Neutrophil (primary cell): ENCODE measurements around the gene SLC4A7.
"Not testable (repeated sequence)": the region's sequence is repeated elsewhere in the genome, so short reads cannot be mapped to it uniquely, and the experiment has no call there.

Source experiments
- H3K27ac ChIP-seq: fragments of 200-600 bp; sonication (generic); 2 replicates; pipeline ENCODE4 v1.5.1; 2016; ENCODE audit warnings: mild to moderate bottlenecking, moderate library complexity
- H3K27me3 ChIP-seq: fragments of 200-600 bp; sonication (generic); 2 replicates; pipeline ENCODE4 v1.6.0; 2016; ENCODE audit warnings: mild to moderate bottlenecking
- H3K36me3 ChIP-seq: fragments of 200-600 bp; sonication (generic); 2 replicates; pipeline ENCODE4 v1.5.1; 2017
- H3K4me1 ChIP-seq, 2 experiments: fragments of 200-600 bp in 1 of 2; sonication (generic) in 1 of 2; 1 replicate in 1 of 2; 2 replicates in 1 of 2; pipeline versions ENCODE4 v1.5.1 to v1.6.1; 2013 to 2016; ENCODE audit warnings: low read depth in 1 of 2, low read length in 1 of 2, mild to moderate bottlenecking in 1 of 2, moderate library complexity in 1 of 2; ENCODE audit not compliant: control insufficient read depth in 1 of 2, insufficient read depth in 1 of 2
- H3K4me3 ChIP-seq, 2 experiments: fragments of 200-600 bp in 1 of 2; sonication (generic) in 1 of 2; 1 replicate in 1 of 2; 2 replicates in 1 of 2; pipeline ENCODE4 v1.5.1; 2013 to 2016; ENCODE audit warnings: low read depth in 1 of 2, low read length in 1 of 2, mild to moderate bottlenecking in 1 of 2, moderate library complexity in 1 of 2
- H3K9me3 ChIP-seq: fragments of 200-600 bp; sonication (generic); 2 replicates; pipeline ENCODE4 v1.5.1; 2016
- TF ChIP-seq, protein P1 (sequence below): fragments of 200-600 bp; sonication (generic); IDR thresholded peaks from 2 replicates; pipeline ENCODE4 v1.5.1; 2016; ENCODE audit warnings: antibody characterized with exemption

The SLC4A7 gene

DNA sequence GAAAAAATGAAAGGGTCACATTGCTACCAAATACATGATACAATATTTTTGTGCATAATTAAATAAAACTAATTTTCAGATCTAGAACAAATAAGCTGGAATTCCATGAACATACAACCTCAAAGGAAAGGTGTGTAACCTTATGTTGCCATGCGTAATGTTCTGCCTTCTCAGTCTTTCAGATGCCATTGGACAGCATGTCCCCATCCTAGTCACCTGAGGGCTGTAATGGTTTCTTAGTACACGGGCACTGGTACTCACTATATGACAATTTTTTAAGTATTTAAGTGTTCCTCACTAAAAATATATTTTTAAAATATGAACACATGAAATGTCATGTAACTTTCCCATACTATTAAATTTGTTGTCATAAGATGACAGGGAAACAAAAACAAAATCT, 139.1 kb downstream of the SLC4A7 start:
- no peak overlapping the region for H3K4me3 ChIP-seq
- H3K9me3 ChIP-seq: no peaks in the 10 kb centered on the region
- H3K27ac ChIP-seq: no peak overlapping the region
- no peaks in the 10 kb centered on the region for H3K36me3 ChIP-seq
- H3K4me1 ChIP-seq: no peaks in the 10 kb centered on the region
- no peaks in the 10 kb centered on the region for H3K27me3 ChIP-seq
- TF ChIP-seq, protein P1, sequence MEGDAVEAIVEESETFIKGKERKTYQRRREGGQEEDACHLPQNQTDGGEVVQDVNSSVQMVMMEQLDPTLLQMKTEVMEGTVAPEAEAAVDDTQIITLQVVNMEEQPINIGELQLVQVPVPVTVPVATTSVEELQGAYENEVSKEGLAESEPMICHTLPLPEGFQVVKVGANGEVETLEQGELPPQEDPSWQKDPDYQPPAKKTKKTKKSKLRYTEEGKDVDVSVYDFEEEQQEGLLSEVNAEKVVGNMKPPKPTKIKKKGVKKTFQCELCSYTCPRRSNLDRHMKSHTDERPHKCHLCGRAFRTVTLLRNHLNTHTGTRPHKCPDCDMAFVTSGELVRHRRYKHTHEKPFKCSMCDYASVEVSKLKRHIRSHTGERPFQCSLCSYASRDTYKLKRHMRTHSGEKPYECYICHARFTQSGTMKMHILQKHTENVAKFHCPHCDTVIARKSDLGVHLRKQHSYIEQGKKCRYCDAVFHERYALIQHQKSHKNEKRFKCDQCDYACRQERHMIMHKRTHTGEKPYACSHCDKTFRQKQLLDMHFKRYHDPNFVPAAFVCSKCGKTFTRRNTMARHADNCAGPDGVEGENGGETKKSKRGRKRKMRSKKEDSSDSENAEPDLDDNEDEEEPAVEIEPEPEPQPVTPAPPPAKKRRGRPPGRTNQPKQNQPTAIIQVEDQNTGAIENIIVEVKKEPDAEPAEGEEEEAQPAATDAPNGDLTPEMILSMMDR: no peak

DNA sequence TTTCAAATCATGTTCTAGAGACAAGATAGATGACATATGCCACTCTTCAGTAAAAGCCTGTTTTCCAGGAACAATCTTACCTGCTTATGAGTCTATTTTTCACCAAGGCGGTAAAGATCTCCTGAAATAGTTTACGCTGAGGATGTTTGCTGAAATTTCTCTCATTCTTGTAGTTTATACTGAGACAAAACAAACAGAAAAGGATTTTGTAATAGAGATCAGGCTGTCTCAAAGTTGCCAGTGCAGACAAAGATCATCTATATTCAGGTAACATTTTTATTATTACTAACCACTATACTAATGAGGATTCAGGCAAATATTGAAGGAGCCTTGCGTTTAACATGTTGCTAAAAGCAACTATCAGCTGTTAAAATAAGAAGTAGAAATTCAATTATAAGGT, 140.0 kb downstream of the SLC4A7 start:
- no peaks in the 10 kb centered on the region for H3K27me3 ChIP-seq
- no peak overlapping the region for H3K4me3 ChIP-seq
- TF ChIP-seq, protein P1: no peak
- H3K36me3 ChIP-seq: no peaks in the 10 kb centered on the region
- H3K9me3 ChIP-seq: no peaks in the 10 kb centered on the region
- H3K4me1 ChIP-seq: no peaks in the 10 kb centered on the region
- no peak overlapping the region for H3K27ac ChIP-seq

DNA sequence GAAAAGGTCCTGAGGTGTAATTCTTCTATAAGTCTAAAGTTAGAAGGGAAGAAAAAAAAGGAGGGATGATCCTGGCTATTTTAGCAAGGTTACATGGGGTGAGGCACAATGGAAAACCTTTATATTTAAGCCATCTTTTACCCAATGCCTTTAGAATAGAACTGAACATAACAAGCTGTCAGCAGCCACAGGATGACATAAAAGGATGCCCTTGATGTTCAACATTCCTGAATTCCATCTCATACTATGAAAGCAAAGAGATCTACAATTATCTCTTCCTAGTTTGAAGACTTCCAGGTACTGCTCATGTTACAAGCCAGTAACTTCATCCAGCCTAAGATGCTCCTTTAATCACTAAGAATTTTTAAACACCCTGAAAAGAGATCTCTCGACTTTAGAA, 141.9 kb downstream of the SLC4A7 start:
- H3K9me3 ChIP-seq: no peaks in the 10 kb centered on the region
- H3K4me1 ChIP-seq: no peaks in the 10 kb centered on the region
- TF ChIP-seq, protein P1: no peak
- H3K27ac ChIP-seq: no peak overlapping the region
- H3K27me3 ChIP-seq: no peaks in the 10 kb centered on the region
- no peaks in the 10 kb centered on the region for H3K36me3 ChIP-seq
- H3K4me3 ChIP-seq: no peak overlapping the region

DNA sequence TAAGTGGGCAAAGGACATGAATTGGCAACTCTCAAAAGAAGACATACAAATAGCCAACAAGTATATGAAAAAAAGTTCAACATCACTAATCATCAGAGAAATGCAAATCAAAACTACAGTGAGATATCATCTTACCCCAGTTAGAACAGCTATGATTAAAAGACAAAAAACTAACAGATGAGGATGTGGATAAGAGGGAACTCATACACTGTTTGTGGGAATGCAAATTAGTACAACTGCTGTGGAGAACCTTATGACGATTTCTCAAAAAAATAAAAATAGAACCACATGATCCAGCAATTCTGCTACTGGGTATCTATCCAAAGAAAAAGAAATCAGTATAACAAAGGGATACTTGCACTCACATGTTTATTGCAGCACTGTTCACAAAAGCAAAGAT, 143.7 kb downstream of the SLC4A7 start:
- H3K36me3 ChIP-seq: no peaks in the 10 kb centered on the region
- TF ChIP-seq, protein P1: no peak
- no peak overlapping the region for H3K4me3 ChIP-seq

DNA sequence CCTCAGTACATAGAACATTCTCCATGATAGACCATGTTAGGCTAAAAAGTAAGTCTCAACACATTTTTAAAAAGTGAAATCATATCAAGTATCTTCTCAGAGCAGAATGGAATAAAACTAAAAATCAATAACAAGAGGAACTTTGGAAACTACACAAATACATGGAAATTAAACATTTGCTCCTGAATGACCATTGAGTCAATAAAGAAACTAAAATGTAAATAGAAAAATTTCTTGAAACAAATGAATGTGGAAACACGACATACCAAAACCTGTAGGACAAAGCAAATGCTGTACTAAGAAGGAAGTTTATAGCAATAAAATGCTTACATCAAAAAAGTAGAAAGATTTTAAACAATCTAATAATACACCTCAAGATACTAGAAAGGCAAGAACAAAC, 148.6 kb downstream of the SLC4A7 start:
- no peaks in the 10 kb centered on the region for H3K4me1 ChIP-seq
- H3K9me3 ChIP-seq: no peaks in the 10 kb centered on the region
- H3K4me3 ChIP-seq: no peak overlapping the region
- TF ChIP-seq, protein P1: no peak
- H3K27me3 ChIP-seq: no peaks in the 10 kb centered on the region
- no peak overlapping the region for H3K27ac ChIP-seq
- no peaks in the 10 kb centered on the region for H3K36me3 ChIP-seq

More for the DNA sequence above, 143.7 kb downstream of the SLC4A7 start:
- Histone ChIP-seq H3K9me3 (no peaks in the 10 kb centered on the region), H3K27me3 (no peaks in the 10 kb centered on the region), H3K27ac (no peak overlapping the region), H3K4me1 (no peaks in the 10 kb centered on the region)

DNA sequence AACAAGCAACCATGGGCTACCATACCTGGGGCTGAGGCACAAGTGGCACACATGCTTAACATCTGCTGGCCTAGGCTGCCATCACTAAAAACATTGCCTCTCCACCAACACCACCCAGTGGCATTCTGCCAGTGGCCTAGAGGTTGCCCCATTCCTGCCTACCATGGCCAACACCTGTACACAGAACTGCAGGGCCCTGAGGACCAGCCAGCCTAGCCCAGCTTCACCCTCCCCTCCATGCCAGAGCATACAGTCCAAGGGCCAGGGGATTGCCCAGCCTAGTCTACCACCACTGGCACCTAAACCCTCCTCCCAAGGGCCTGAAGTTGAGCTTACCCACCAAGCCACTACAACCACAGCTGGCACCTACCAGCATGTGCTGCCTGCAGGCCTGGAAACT, 150.3 kb downstream of the SLC4A7 start:
- Histone ChIP-seq H3K27me3 (no peaks in the 10 kb centered on the region), H3K9me3 (no peaks in the 10 kb centered on the region), H3K27ac (no peak overlapping the region), H3K4me1 (no peaks in the 10 kb centered on the region), H3K4me3 (no peak overlapping the region), H3K36me3 (no peaks in the 10 kb centered on the region)
- TF ChIP-seq, protein P1: no peak

DNA sequence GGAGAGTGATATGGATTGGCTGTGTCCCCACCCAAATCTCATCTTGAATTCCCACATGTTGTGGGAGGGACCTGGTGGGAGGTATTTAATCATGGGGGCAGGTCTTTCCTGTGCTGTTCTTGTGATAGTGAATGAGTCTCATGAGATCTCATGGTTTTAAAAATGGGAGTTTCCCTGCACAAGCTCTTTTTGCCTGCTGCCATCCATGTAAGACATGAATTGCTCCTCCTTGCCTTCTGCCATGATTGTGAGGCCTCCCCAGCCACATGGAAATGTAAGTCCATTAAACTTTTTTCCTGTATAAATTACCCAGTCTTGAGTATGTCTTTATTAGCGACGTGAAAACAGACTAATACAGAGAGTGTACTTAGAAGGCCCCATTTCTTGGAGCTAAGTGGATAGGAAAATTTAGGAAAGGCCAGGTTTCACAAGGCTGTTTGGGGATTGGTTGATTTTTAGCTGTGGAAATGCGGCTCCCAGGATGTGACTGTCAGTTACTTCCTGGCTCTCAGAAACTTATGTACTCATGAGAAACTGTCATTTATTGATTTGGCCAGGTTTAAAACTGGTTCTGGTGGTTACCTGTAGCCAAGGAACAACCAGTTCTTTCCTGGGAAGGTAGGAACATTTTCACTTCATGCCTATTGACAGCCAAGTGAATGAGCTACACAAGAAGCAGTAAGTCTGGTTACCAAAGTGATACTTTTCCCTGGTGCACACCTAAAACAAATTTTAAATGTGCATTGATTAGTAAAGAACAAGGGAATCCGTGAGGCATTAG, 155.0 kb downstream of the SLC4A7 start:
- not testable (repeated sequence) for H3K4me3 ChIP-seq, H3K36me3 ChIP-seq, H3K4me1 ChIP-seq, H3K9me3 ChIP-seq, H3K27me3 ChIP-seq, H3K27ac ChIP-seq
